ENCODE data around the gene TTC28.
"Not testable (repeated sequence)": the region's sequence is repeated elsewhere in the genome, so short reads cannot be mapped to it uniquely, and the experiment has no call there.

The TTC28 gene

GRCh38 chr22:28560743-28561101 lies 118.9 kb downstream of the TTC28 start:
- DNase-seq (ENCODE audit: low spot score); FAIRE-seq: not testable (repeated sequence)

- DNase-seq (ENCODE audit: low spot score), result peak; percentile 58
- FAIRE-seq, result peak; percentile 58
Measured at GRCh38 chr22:28560046-28560742, 119.4 kb downstream of the TTC28 start.

- DNase-seq (ENCODE audit: low spot score), result no peak
- no peak for FAIRE-seq
Measured at GRCh38 chr22:28557184-28557583, 122.5 kb downstream of the TTC28 start.

GRCh38 chr22:28553108-28553866 lies 126.4 kb downstream of the TTC28 start:
- FAIRE-seq; DNase-seq (ENCODE audit: low spot score): not testable (repeated sequence)

DNA sequence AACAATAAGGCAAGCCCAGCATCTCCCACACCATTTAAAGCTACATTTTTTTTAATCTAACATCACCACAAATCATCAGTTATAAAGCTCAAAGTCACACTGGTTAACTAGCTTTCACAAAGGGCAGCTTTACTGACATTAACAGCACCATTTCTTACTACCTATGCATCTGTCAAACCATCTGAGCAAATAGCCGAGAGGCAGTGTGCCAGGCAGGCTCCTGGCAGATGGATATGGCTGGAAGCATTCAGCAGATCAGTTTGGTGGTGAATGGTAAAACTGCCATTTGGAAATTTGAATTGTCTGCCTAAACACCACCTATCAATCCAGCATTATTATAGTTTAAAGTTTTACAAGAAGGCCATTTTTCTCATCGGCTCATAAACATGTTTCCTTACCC lies 131.2 kb downstream of the TTC28 start:
- FAIRE-seq (peak; percentile 91), DNase-seq (ENCODE audit: low spot score) (no peak)

GRCh38 chr22:28547132-28547842 lies 132.4 kb downstream of the TTC28 start:
- no peak for DNase-seq (ENCODE audit: low spot score)

DNA sequence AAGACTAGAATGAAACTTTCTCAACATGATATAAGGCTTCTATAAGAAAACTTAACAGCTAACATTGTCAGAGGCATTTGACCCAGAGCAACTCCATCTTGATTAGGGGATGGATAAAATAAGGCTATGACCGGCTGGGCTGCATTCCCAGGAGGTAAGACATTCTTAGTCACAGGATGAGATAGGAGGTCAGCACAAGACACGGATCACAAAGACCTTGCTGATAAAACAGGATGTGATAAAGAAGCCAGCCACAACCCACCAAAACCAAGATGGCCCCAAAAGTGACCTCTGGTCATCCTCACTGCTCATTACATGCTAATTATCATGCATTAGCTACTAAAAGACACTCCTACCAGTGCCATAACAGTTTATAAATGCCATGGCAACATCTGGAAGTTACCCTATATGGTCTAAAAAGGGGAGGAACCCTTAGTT lies 135.2 kb downstream of the TTC28 start:
- FAIRE-seq, result peak; percentile 94
- DNase-seq (ENCODE audit: low spot score), result no peak

More at GRCh38 chr22:28547132-28547842, 132.4 kb downstream of the TTC28 start:
- peak; percentile 96 for FAIRE-seq

- DNase-seq (ENCODE audit: low spot score), result no peak
- no peak for FAIRE-seq
Measured at GRCh38 chr22:28542980-28543621, 136.5 kb downstream of the TTC28 start.

DNA sequence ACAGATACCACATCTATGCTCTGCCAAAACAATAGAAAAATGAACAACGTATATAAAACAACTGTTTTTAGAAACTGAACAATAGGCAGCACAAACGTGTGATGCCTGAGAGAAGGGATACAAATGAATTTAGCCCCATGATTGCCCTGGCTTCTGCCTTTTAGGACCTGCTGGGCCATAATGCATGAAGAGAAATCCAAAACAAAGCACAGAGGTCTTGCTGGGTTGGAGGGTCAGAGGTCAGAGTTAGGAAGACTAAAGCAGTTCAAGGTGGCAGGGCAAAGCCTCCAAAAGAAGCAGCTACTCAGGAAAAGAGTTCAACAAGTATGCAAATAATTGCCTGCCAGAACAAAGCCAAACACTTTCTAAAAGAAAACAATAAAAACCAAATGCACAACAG lies 138.5 kb downstream of the TTC28 start:
- DNase-seq (ENCODE audit: low spot score), result no peak
- FAIRE-seq, result no peak

DNA sequence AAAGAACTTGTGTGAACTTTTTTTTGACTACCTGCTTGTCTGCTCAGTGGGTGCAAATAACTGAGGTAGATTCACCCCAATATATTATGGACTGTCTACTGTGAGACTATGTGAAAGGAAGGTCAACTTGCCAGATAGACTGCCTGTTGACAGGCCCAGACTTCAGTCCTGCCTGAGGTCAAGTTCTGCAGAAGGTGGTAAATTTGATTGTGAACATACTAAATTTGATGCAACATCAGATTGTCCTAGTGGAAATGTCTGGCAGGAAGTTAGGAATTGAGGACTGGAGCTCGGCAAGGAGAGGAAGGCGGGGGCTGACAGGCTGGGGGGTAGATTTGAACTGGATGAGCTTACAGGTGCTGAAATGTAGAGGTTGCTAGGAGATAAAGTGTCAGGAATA lies 140.7 kb downstream of the TTC28 start:
- DNase-seq (ENCODE audit: low spot score) (no peak), FAIRE-seq (peak; percentile 94)

- not testable (repeated sequence) for FAIRE-seq; DNase-seq (ENCODE audit: low spot score)
Measured at GRCh38 chr22:28530565-28530964, 149.1 kb downstream of the TTC28 start.

- DNase-seq (ENCODE audit: low spot score); FAIRE-seq: not testable (repeated sequence)
Measured at GRCh38 chr22:28529144-28529543, 150.5 kb downstream of the TTC28 start.

GRCh38 chr22:28521451-28521850 lies 158.2 kb downstream of the TTC28 start:
- DNase-seq (ENCODE audit: low spot score), result no peak
- FAIRE-seq, result no peak

DNA sequence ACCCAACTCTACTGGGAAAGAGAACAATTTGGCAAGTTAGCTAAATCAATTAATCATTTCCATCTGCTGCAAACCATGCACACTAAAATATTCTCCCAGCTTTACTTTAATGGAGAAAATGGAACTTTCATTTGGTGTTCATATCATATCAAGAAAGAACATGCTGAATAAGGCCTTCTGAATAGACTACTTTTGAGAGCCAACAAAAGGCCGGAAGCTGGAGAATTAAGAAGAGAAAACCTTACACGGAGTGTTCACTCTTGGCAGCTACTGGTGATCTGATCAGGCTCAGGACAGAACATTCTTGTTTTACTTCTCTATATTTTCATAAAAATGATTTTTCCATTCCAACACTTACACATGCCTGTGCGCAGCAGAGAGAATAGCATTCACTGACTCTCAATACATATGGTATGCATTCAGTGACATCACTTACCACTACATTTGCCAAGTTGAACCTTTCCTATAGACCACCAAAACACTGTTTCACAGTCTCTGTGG lies 165.3 kb downstream of the TTC28 start:
- no peak for DNase-seq (ENCODE audit: low spot score)
- FAIRE-seq, result peak; percentile 93

DNA sequence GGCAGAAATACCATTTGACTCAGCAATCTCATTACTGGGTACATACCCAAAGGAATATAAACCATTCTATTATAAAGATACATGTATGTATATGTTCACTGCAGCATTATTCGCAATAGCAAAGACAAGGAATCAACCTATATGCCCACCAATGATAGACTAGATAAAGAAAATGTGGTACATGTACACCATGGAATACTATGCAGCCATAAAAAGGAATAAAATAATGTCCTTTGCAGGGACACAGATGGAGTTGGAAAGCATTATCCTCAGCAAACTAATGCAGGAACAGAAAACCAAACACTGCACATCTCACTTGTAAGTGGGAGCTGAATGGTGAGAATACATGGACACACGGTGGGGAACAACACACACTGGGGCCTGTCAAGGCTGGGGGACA lies 167.3 kb downstream of the TTC28 start:
- not testable (repeated sequence) for DNase-seq (ENCODE audit: low spot score)
- peak; percentile 68 for FAIRE-seq

DNA sequence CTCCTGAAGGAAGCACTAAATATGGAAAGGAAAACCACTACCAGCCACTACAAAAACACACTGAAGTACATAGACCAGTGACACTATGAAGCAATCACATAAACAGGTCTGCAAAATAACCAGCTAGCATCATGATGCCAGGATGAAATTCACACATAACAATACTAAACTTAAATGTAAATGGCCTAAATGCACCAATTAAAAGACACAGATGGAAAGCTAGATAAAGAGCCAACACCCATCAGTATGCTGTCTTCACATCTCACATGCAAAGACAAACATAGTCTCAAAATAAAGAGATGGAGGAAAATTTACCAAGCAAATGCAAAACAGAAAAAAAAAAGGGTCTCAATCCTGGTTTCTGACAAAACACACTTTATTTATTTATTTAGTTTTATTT lies 171.7 kb downstream of the TTC28 start:
- DNase-seq (ENCODE audit: low spot score), result no peak
- peak; percentile 13 for FAIRE-seq

GRCh38 chr22:28506150-28506535 lies 173.5 kb downstream of the TTC28 start:
- DNase-seq (ENCODE audit: low spot score) (no peak), FAIRE-seq (peak; percentile 83)

- FAIRE-seq (peak; percentile 35), DNase-seq (ENCODE audit: low spot score) (no peak)
Measured at GRCh38 chr22:28505416-28506149, 174.1 kb downstream of the TTC28 start.

- no peak for DNase-seq (ENCODE audit: low spot score)
- no peak for FAIRE-seq
Measured at GRCh38 chr22:28500006-28500405, 179.6 kb downstream of the TTC28 start.

DNA sequence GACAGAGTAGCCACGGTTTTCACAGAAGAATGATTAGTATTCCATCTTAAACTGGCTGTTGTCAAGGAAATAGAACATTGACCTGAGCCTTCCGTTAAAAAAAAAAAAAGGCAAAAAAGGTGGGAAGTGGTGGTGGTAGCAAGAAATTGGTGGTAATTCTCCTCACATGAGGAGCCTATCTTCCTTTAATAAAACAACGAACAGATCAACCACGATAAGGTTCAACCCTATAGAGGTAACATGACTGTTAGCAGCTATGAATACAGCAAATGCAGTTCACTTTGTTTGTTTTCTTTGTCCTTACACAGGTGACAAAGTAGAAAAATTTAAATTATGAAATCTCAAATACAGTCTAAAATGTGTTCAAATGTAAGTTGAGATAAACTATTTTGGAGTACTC lies 181.6 kb downstream of the TTC28 start:
- DNase-seq (ENCODE audit: low spot score), result no peak
- FAIRE-seq, result no peak

DNA sequence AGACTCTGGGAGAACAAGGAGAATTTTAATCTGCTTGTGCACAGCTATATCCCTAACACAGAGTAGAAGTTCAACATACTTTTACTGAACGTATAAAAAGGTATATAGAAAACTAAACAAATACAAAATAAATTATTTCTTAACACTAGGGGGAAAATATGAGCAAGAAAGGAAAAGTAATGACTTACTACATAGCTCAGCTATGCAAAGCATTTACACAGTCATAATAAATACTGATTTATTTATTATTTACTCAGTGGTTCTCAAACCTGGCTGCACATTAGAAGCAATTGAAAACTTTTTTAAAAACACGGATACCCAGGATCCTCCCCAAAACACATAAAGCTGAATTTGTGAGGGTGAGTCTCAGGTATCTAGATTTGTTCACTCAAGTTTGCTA lies 182.5 kb downstream of the TTC28 start:
- DNase-seq (ENCODE audit: low spot score), result no peak
- FAIRE-seq, result no peak
